HG02678 (cell line): ENCODE results near the gene ASCC1.
"Not testable (repeated sequence)": the region's sequence is repeated elsewhere in the genome, so short reads cannot be mapped to it uniquely, and the experiment has no call there.

ENCODE experiments used
- ATAC-seq: cut with Tn5 transposase; IDR thresholded peaks from one replicate; pipeline ENCODE4 v1.9.1; 2021; ENCODE audit warnings: mild to moderate bottlenecking, moderate library complexity; ENCODE audit not compliant: unreplicated experiment

The ASCC1 gene

DNA sequence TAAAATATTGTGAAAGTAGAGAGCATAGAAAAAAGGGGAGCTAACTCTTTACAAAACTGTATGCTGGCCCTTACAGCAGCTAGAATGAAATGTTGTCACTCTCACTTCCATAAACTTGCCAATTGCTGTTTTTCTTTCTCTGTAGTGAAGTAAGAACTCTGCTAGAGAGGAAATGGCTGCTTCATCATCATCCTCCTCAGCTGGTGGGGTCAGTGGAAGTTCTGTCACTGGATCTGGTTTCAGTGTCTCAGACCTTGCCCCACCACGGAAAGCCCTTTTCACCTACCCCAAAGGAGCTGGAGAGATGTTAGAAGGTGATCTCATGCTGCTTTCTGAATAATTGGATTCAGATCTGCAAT, 7.6 kb upstream of the ASCC1 start:
- ATAC-seq = no peak

DNA sequence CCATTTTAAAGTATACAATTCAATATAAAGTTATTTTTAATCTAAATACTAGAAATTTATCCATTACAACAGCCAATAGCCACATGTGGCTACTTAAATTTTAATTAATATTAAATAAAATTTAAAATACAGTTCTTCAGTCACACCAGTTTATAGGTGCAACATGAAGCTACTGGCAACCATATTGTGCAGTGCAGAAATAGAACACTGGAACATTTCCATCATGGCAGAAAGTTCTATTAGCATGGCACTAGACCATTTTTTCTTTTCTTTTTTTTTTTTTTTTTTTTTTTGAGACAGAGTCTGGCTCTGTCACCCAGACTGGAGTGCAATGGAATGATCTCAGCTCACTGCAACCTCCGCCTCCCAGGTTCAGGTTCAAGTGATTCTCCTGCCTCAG, 5.2 kb upstream of the ASCC1 start:
- no peak for ATAC-seq

GRCh38 chr10:72220637-72221036, 4.6 kb upstream of the ASCC1 start:
- ATAC-seq = no peak

DNA sequence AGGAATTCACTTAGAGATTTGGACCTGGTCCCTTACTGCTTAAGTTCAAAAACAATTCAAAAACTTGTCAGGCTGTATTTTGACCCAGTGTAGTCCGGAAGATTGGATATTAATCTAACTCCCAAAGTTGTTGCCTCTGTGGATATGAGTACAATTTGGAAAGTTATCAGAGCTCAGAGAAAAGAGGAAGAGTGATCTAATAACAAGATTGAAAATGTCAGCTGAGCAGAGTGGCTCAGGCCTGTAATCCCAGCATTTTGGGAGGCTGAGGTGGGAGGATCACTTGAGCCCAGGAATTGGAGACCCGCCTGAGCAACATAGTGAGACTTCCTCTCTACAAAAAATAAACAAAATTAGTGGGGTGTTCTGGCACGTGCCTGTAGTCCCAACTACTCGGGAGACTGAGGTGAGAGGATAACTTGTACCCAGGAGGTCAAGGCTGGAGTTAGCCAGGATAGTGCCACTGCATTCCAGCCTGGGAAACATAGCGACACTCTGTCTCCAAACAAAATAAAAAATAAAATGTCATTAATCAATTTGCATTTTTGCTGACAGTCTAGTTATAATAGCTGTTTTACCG, 3.2 kb upstream of the ASCC1 start:
- ATAC-seq = no peak

DNA sequence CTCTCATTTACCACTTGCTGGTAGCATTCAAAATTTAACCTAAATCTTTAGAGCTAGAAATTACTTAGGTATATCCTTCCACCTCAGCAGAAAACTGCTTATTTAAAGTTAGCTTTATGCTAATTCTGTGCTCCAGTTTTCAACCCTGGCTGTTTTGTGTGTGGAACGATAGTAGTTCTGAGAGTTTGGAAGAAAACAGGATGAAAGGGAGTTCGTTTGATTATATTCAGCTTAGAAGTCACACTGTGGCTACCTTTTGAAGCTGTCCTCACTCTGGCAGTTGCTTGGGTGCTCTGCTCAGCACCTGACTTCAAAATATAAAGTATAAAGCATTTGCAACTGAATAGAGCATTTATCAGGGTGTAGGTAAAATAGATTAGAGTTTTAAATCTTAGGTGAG, 2.6 kb upstream of the ASCC1 start:
- no peak for ATAC-seq

GRCh38 chr10:72218325-72218724, 2.2 kb upstream of the ASCC1 start:
- no peak for ATAC-seq

DNA sequence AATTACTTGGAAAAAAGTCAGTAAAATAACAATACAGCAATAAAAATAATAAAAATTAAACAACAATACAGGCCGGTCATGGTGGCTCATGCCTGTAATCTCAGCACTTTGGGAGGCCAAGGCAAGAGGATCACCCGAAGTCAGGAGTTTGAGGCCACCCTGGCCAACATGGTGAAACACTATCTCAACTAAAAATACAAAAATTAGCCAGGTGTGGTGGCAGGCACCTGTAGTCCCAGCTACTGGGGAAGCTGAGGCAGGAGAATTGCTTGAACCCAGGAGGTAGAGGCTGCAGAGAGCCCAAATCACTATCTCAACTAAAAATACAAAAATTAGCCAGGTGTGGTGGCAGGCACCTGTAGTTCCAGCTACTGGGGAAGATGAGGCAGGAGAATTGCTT, 4.2 kb downstream of the ASCC1 start:
- ATAC-seq = not testable (repeated sequence)

DNA sequence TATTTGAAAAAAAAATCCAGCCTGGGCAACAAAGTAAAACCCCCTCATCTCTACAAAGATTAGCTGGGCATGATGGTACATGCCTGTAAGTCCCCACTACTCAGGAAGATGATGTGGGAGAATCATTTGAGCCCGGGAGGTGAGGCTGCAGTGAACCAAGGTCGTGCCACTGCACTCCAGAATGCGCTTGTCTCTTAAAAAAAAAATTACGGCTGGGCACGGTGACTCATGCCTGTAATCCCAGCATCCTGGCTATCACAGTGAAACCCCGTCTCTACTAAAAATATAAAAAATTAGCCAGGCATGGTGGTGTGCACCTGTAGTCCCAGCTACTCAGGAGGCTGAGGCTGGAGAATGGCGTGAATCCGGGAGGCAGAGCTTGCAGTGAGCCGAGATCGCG, 4.7 kb downstream of the ASCC1 start:
- ATAC-seq = not testable (repeated sequence)

- not testable (repeated sequence) for ATAC-seq
Measured at GRCh38 chr10:72208526-72208925, 7.5 kb downstream of the ASCC1 start.

DNA sequence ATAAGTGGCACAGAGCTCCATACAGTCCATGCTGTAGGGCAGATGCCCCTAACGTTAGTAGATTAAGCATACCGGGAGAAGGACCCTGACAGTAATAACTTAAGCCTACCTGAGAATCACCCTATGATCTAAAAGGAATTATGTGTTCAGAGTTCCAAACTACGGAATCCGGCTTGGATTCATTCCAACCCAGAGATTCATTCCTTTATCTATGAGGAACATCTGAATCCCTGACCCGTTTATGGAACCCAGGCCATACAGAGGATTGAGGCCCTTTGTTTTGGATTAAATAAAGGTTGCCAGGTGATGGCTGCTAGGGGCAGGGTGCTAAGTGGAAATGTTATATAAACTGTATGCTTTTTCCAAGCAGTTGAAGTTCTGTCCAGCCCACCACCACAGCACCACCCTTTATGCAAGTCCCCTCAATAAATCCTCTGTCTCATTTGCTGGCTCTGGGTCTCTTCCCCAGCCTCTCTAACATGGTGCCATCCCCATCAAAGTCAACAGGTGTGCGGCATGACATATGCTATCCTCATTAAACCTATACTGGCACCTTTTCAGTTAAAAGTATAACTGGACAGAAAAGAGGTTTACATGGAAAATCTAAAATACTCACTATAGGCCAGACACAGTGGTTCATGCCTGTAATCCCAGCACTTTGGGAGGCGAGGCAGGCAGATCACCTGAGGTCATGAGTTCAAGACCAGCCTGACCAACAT, 9.4 kb downstream of the ASCC1 start:
- no peak for ATAC-seq

- ATAC-seq = no peak
Measured at GRCh38 chr10:72204724-72205123, 11.4 kb downstream of the ASCC1 start.

DNA sequence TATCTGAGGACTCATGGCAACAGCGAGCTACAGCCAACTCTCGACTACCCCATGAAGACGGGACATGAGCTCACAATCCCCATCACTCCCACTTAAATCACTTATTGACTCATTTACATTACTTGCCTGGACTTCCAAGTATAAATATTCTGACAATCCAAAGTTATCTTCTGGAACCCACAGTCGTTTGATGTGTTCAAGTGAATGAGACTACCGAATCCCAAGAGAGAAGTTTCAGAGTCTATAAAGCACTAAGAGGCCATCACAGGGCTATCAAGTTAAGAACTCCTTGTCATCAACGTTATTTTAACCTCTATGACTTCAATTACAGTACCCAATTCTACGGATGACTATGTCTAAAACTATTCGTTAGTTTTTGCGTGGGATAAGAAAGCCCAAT, 11.8 kb downstream of the ASCC1 start:
- no peak for ATAC-seq

DNA sequence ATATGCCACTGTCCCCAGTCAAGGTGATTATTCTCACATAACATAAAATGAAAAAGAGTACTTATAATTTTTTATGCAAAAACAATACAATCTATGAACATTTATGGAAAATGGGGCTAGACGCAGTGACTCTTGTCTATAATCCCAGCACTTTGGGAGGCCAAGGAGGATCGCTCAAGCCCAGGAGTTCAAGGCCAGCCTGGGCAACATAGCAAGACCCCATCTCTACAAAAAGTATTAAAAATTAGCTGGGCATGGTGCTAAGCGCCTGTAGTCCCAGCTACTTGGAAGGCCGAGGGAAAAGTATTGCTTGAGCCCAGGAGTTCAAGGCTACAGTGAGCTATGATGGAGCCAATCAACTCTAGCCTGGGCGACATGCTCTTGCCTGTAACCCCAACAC, 14.8 kb downstream of the ASCC1 start:
- no peak for ATAC-seq

GRCh38 chr10:72200883-72201282, 15.2 kb downstream of the ASCC1 start:
- ATAC-seq = no peak

GRCh38 chr10:72194949-72195348, 21.1 kb downstream of the ASCC1 start:
- ATAC-seq = no peak

DNA sequence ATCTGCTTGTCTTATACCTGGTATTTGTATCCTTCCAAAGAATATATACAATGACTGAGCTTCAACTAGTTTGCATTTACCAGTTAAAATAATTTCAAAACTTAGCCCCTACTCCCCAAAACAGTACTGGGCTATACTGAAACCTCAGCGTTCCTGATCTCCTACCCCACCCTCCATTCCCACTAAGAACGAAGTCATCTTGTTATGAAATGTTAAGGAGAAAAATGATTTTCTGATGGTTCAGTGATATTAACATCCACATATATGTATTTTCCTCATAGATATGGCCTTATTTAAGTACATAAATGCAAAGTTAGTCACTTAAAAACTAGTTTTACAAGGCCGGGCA, 29.1 kb downstream of the ASCC1 start:
- ATAC-seq = no peak

- no peak for ATAC-seq
Measured at GRCh38 chr10:72186258-72186981, 29.7 kb downstream of the ASCC1 start.

- ATAC-seq = no peak
Measured at GRCh38 chr10:72184156-72184555, 31.9 kb downstream of the ASCC1 start.

- ATAC-seq = no peak
Measured at GRCh38 chr10:72177454-72177853, 38.6 kb downstream of the ASCC1 start.

GRCh38 chr10:72176701-72177100, 39.4 kb downstream of the ASCC1 start:
- ATAC-seq = no peak

GRCh38 chr10:72175149-72175548, 40.9 kb downstream of the ASCC1 start:
- no peak for ATAC-seq

DNA sequence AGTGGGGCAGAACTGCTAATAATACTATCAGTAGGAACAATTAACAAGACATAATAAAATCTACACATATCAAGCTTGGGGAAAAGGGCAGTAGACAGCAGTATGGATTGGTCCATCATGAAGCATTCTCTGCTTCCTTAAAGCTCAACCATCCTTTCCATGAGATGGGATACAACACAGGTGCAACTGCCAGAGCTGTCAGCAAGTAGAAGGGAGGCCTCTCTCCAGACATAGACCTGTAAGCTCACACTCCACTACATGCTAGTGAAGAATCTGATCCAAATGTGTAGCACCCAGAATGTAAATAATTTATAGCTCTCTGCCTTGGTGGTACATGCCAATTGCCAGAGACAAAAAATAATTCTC, 41.8 kb downstream of the ASCC1 start:
- ATAC-seq = no peak
